Motor neuron (in vitro differentiated cells): ENCODE data around the gene ITGA3. TPM values are rescaled to one million over a fixed set of nuclear protein-coding genes. Genes with fewer than 3 reads are reported as not detected.
A peak's percentile ranks its signal among the peaks of the same experiment; 100 is the strongest.
"Not testable (repeated sequence)": the region's sequence is repeated elsewhere in the genome, so short reads cannot be mapped to it uniquely, and the experiment has no call there.

Experiments used
- ATAC-seq, 8 experiments: fragments of 200-7000 bp; cut with Tn5 transposase; replicated peaks in 6 of 8; 2 replicates each; pipeline ENCODE4 v1.8.0; 2021; ENCODE audit warnings: mild to moderate bottlenecking in 8 of 8, moderate library complexity in 8 of 8
- H3K27ac ChIP-seq, 2 donors: fragments of 250-450 bp; sonication (Bioruptor Pico); 2 replicates each; pipeline ENCODE4 v1.9.0; 2021; ENCODE audit warnings: antibody characterized with exemption in 2 of 2, mild to moderate bottlenecking in 2 of 2, moderate library complexity in 1 of 2
- H3K4me1 ChIP-seq, 2 donors: fragments of 250-450 bp; sonication (Bioruptor Pico); replicated peaks in 1 of 2; 2 replicates each; pipeline ENCODE4 v1.6.1; 2021; ENCODE audit warnings: antibody characterized with exemption in 2 of 2, mild to moderate bottlenecking in 2 of 2, moderate library complexity in 1 of 2
- H3K4me3 ChIP-seq, 5 donors: fragments of 250-450 bp; sonication (Bioruptor Pico); 2 replicates each; pipeline ENCODE4 v1.9.0; 2021; ENCODE audit warnings: antibody characterized with exemption in 5 of 5, mild to moderate bottlenecking in 5 of 5, moderate library complexity in 4 of 5
- WGBS, 10 experiments: fragments of 450-650 bp; shearing (Covaris generic); methylation state at CpG; one replicate each; pipeline ENCODE4 v1.0.0; 2022; 5-methylcytosine and 5-hydroxymethylcytosine counted together
- in situ Hi-C, 9 experiments: fragments of 400-800 bp; cut with MboI; loops; one replicate each; pipeline ENCODE4 v1.15.0; 2021; ENCODE audit warnings: low sequenced_read_pairs in 9 of 9, low pct_unique_long_range_greater_than_20kb in 2 of 9; ENCODE audit not compliant: unreplicated experiment in 9 of 9
- total RNA-seq, 8 experiments: library from RNA; unstranded; fragments of 300-600 nt; gene quantifications; 2 replicates each; pipeline versions ENCODE4 v1.2.3 to v1.2.4, GENCODE V29; 2022

ITGA3 gene
- total RNA-seq, 8 experiments from 2014 or later, result 2.9 to 72.8 (median 9.1) TPM

- 66 to 100% (median 83%) methylated on average over 1 to 8 of the region's 10 CpGs; no CpG with 5 or more reads in 2 of the 10 experiments for whole genome bisulfite sequencing, 10 experiments
- ATAC-seq, result no peak
- Histone ChIP-seq H3K4me1 (peaks cover 2% of the 10 kb centered on the region in 2 donors), H3K4me3 (no peak overlapping the region), H3K27ac (no peak overlapping the region)
- in situ Hi-C loops, result no loop called here
These were observed 2.5 kb downstream of the ITGA3 start for GRCh38 chr17:50058296-50058953.

DNA sequence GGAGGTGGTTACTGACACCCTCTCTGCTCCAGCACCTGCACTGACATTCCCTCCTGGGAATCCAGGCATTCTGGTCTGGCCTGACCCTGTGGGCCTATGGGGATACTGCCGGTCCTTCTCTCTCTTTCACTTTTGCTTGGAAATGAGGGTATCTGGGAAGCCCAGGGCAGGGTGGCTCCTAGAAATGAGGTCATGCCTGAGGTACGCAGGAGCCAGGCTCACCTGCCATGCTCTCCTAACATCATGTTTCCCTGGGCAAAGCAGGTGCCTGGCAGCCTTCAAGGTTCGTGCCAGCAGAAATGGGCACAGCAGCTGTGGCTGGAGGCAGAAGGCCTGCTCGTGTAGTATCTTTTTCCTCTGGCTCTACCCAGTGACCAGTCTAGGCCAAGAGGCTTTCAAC is 3.3 kb downstream of the ITGA3 start:
- in situ Hi-C loops, result no loop called here
- 33 to 80% (median 43%) methylated on average over 2 to 3 of the region's 4 CpGs; no CpG with 5 or more reads in 7 of the 10 experiments for WGBS, 10 experiments
- Histone ChIP-seq H3K4me3 (no peak overlapping the region), H3K27ac (no peak overlapping the region), H3K4me1 (peaks cover 2% of the 10 kb centered on the region in 2 donors)
- no peak for ATAC-seq

GRCh38 chr17:50059759-50060273 is 3.9 kb downstream of the ITGA3 start:
- peaks cover 2 to 6% of the 10 kb centered on the region in 2 donors for H3K4me1 ChIP-seq
- no peak for ATAC-seq
- WGBS, 10 experiments, result 17 to 38% (median 24%) methylated on average over 1 to 3 of the region's 5 CpGs; no CpG with 5 or more reads in 6 of the 10 experiments
- no peak overlapping the region for H3K27ac ChIP-seq
- H3K4me3 ChIP-seq, result no peak overlapping the region
- in situ Hi-C loops, result no loop called here

- H3K4me3 ChIP-seq, result no peak overlapping the region
- H3K27ac ChIP-seq, result no peak overlapping the region
- 60 to 100% (median 96%) methylated on average over 1 to 4 of the region's 9 CpGs; no CpG with 5 or more reads in 5 of the 10 experiments for WGBS, 10 experiments
- in situ Hi-C loops, result no loop called here
- peaks cover 2 to 6% of the 10 kb centered on the region in 2 donors for H3K4me1 ChIP-seq
- ATAC-seq, result no peak
These were observed 5.2 kb downstream of the ITGA3 start for GRCh38 chr17:50060951-50061712.

DNA sequence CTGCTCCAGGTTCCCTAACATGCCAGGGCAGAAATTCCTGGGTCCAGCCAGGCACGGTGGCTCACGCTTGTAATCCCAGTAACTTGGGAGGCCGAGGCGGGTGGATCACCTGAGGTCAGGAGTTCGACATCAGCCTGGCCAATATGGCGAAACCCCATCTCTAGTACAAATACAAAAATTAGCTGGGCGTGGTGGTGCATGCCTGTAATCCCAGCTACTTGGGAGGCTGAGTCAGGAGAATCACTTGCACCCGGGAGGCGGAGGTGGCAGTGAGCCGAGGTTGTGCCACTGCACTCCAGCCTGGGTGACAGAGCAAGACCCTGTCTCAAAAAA is 5.8 kb downstream of the ITGA3 start:
- in situ Hi-C loops, H3K27ac ChIP-seq, H3K4me1 ChIP-seq, ATAC-seq, H3K4me3 ChIP-seq: not testable (repeated sequence)
- WGBS, 10 experiments, result 68 to 100% (median 88%) methylated on average over 2 to 10 of the region's 10 CpGs; no CpG with 5 or more reads in 3 of the 10 experiments

GRCh38 chr17:50062293-50063243 is 6.7 kb downstream of the ITGA3 start:
- Histone ChIP-seq H3K27ac (no peak overlapping the region), H3K4me3 (no peak overlapping the region), H3K4me1 (peaks cover 0 to 6% of the 10 kb centered on the region in 2 donors)
- in situ Hi-C loops, result no loop called here
- 20 to 80% (median 20%) methylated on average over 1 to 5 of the region's 10 CpGs; no CpG with 5 or more reads in 5 of the 10 experiments for WGBS, 10 experiments
- ATAC-seq, result peak in 6 of 8 experiments; percentile 9 to 94 (median 70)

DNA sequence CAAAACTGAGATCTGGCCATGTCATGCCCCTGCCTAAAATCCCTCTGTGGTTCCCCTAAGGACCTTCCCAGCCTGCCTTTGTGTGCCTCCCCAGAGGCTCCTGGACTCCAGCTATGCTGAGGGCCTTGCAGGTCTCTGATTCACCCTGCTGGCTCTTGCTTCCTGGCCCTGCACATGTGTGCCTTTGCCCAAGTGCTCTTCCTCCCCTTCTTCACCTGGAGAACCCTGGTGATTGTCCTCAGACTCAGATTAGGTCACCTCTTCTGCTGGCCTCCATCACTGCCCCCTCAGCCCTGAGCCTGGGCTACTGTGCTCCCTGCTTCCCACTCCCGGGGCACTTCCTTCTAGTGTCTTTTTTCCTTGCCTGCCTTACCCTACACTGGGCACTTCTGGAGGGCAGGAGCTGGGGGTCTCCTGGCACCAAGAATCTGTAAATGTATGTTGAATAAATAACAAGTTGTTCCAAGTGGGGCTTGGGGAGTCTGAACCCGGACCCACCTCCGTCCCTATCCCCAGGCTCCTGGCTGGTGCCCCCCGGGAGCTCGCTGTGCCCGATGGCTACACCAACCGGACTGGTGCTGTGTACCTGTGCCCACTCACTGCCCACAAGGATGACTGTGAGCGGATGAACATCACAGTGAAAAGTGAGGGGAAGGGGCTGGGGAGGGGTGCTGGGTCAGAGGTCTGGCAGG is 7.8 kb downstream of the ITGA3 start:
- no peak for ATAC-seq
- in situ Hi-C loops, result no loop called here
- peaks cover 0 to 6% of the 10 kb centered on the region in 2 donors for H3K4me1 ChIP-seq
- H3K4me3 ChIP-seq, result no peak overlapping the region
- H3K27ac ChIP-seq, result no peak overlapping the region
- 73 to 80% methylated on average over 2 of the region's 8 CpGs; no CpG with 5 or more reads in 8 of the 10 experiments for WGBS, 10 experiments

DNA sequence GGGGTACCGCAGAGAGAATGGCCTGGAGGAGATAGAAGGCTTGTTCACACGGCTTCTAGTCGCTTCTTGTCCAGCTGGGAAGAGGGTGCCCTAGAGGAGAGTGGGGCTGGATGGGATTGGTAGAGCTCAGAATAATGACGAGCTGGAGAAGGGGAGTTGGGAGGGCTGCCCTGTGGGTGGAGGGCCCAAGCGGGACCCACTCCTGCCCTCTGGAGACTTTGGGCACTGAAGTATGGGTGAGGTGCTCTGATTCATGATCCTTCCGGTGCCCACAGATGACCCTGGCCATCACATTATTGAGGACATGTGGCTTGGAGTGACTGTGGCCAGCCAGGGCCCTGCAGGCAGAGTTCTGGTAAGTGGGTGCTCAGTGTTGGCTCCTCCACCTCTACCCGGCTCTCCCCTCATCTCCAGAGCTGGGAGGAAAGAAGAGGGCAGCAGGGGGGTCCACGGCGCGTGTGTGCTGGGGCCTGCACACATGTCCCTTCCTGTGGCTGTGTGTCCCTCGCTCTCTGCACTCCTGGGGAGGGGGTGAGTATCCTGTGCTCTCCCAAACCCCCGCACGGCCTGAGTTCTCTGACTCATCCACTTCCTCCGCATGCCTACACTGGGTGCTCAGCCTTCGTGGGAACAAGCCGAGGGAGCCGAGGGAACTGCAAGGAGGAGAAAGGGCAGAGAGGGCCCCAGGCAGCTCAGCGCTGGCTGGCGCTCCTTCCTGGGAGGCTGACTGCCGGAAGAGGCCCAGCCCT is 8.5 kb downstream of the ITGA3 start:
- WGBS, 10 experiments, result 8 to 80% (median 51%) methylated on average over 1 to 8 of the region's 20 CpGs; no CpG with 5 or more reads in 3 of the 10 experiments
- H3K4me3 ChIP-seq, result no peak overlapping the region
- in situ Hi-C loops, result no loop called here
- H3K27ac ChIP-seq, result peak overlapping the region in 1 of 2 donors; percentile 4
- peak; percentile 40 to 95 (median 86) for ATAC-seq
- peaks cover 0 to 6% of the 10 kb centered on the region in 2 donors for H3K4me1 ChIP-seq

GRCh38 chr17:50065056-50065455 is 9.1 kb downstream of the ITGA3 start:
- Histone ChIP-seq H3K4me3 (no peak overlapping the region), H3K27ac (no peak overlapping the region), H3K4me1 (peaks cover 0 to 6% of the 10 kb centered on the region in 2 donors)
- no peak for ATAC-seq
- 44 to 80% (median 72%) methylated on average over 1 to 3 of the region's 3 CpGs; no CpG with 5 or more reads in 2 of the 10 experiments for WGBS, 10 experiments
- in situ Hi-C loops, result no loop called here

DNA sequence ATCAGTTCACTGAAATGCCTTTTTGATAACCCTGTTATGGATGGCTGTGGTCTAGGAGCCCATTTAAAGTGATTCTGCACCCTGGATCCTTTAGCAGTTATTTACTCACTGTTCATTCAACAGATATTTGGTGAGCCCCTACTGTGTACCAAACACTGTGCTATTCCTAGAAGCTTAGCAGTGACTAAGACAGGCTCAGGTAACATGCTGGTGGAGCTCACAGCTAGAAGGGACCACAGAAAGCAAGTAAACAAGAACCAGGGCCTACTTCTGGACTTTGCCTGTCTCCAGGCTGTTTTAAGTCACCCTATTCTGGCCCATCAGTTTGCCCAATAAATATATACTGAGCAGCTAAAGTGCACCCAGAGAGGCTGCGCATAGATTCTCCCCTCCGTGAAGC is 11.1 kb downstream of the ITGA3 start:
- Histone ChIP-seq H3K4me3 (no peak overlapping the region), H3K4me1 (peaks cover 0 to 6% of the 10 kb centered on the region in 2 donors), H3K27ac (no peak overlapping the region)
- WGBS, 10 experiments, result 64 to 100% (median 90%) methylated on average over 2 of the region's 2 CpGs; no CpG with 5 or more reads in 5 of the 10 experiments
- in situ Hi-C loops, result no loop called here
- no peak for ATAC-seq

GRCh38 chr17:50067996-50068395 is 12.1 kb downstream of the ITGA3 start:
- 38 to 97% (median 60%) methylated on average over 1 to 5 of the region's 13 CpGs; no CpG with 5 or more reads in 5 of the 10 experiments for WGBS, 10 experiments
- no peak overlapping the region for H3K4me3 ChIP-seq

More at GRCh38 chr17:50067996-50068395, 12.1 kb downstream of the ITGA3 start:
- H3K4me1 ChIP-seq, result peaks cover 0 to 6% of the 10 kb centered on the region in 2 donors
- in situ Hi-C loops, result no loop called here
- H3K27ac ChIP-seq, result no peak overlapping the region
- no peak for ATAC-seq
